ENCODE results near the gene MRPL46. TPM values are rescaled to one million over a fixed set of nuclear protein-coding genes. Genes with fewer than 3 reads are reported as not detected.

Gene MRPL46
- total and polyA plus RNA-seq, 2 of the 8 experiments (the other 6 are each of a cell fraction or from before 2014, with no cell fraction given): 17.2 to 24.5 TPM

GRCh38 chr15:88491158-88491557 lies 24.0 kb upstream of the MRPL46 start:
- H2BK120ac ChIP-seq (replicated peaks; ENCODE audit: low read depth, low read length): no peak overlapping the region
- CTCF ChIA-PET (ENCODE audit: partially characterized antibody): interaction anchor here (3.4 to 4.5 kb wide), 2 partner anchors 12 to 123 kb away, joined by 32 to 41 read pairs; no protein-coding TSS in a partner anchor
- DNase-seq (ENCODE audit: low read depth in 1 of 2, low spot score in 2 of 2): no peak

More at GRCh38 chr15:88491158-88491557, 24.0 kb upstream of the MRPL46 start:
- POLR2A ChIA-PET (ENCODE audit: partially characterized antibody): no interaction called here
- no peak overlapping the region for H3K14ac ChIP-seq (ENCODE audit: insufficient read length)
- WGBS, 2 experiments (ENCODE audit: extremely low coverage in 1 of 2, insufficient coverage in 1 of 2, insufficient read length in 1 of 2, insufficient replicate concordance in 2 of 2, low coverage in 1 of 2, low lambda C conversion rate in 2 of 2, missing lambda C conversion rate in 1 of 2): 84% methylated on average over 10 of the region's 10 CpGs; no CpG with 5 or more reads in 1 of the 2 experiments
- H3K9me3 ChIP-seq (ENCODE audit: insufficient read depth in 2 of 2, low read depth in 1 of 2, low read length in 1 of 2): no peaks in the 10 kb centered on the region
- H3K9ac ChIP-seq (replicated peaks in 1 of 4; ENCODE audit: extremely low read depth in 1 of 4, low read depth in 3 of 4, low read length in 3 of 4): no peak overlapping the region
- H3K18ac ChIP-seq (ENCODE audit: extremely low read depth, low read length): no peak overlapping the region
- H3K79me1 ChIP-seq (ENCODE audit: low read depth, low read length): no peaks in the 10 kb centered on the region
- peaks cover 0 to 11% (median 0%) of the 10 kb centered on the region in 4 experiments; a peak in 2 of 7 replicates for H3K4me1 ChIP-seq (replicated peaks in 1 of 4; ENCODE audit: control insufficient read depth in 3 of 4, insufficient read depth in 4 of 4, low read length in 3 of 4)
- H2BK15ac ChIP-seq (ENCODE audit: low read length): no peak overlapping the region
- peak overlapping the region; percentile 39 for H4K91ac ChIP-seq (replicated peaks; ENCODE audit: insufficient read length, low read length)
- no peaks in the 10 kb centered on the region for H3K79me2 ChIP-seq (ENCODE audit: control insufficient read depth in 1 of 2, insufficient read depth in 2 of 2, low read length in 2 of 2)
- H4K8ac ChIP-seq (ENCODE audit: extremely low read depth, insufficient read depth, low read length): no peak overlapping the region
- TF ChIP-seq E2F6 (IDR thresholded peaks at IDR 0.05) (no peak), SRF (IDR thresholded peaks at IDR 0.05; ENCODE audit: low read depth, low read length) (no peak), SP2 (IDR thresholded peaks at IDR 0.05; ENCODE audit: low read length) (no peak)
- no peak overlapping the region for H4K5ac ChIP-seq (ENCODE audit: insufficient read length, low read depth, low read length)
- no peak overlapping the region for H3K4me2 ChIP-seq (ENCODE audit: insufficient read depth in 1 of 2, low read depth in 2 of 2, low read length in 2 of 2)
- no peaks in the 10 kb centered on the region; a peak in 1 of 7 replicates for H3K27me3 ChIP-seq (replicated peaks in 1 of 4; ENCODE audit: control insufficient read depth in 3 of 4, extremely low read depth in 1 of 4, insufficient read depth in 3 of 4, low read length in 3 of 4)
- H3K56ac ChIP-seq (replicated peaks; ENCODE audit: insufficient read length, low read depth, low read length): no peak overlapping the region
- H2AFZ ChIP-seq (ENCODE audit: low read length): no peak overlapping the region; the same call in 1 of the 2 replicates
- no peak overlapping the region for H3K23ac ChIP-seq (ENCODE audit: insufficient read length)
- no peak overlapping the region for H3K4me3 ChIP-seq (ENCODE audit: extremely low read depth in 1 of 4, insufficient read depth in 2 of 4, low read depth in 3 of 4, low read length in 4 of 4)
- no peak overlapping the region; the same call in 1 of the 2 replicates for H2BK5ac ChIP-seq (ENCODE audit: low read depth, low read length)
- H3K4ac ChIP-seq (replicated peaks; ENCODE audit: insufficient read length, low read depth, low read length): no peak overlapping the region
- H3K27ac ChIP-seq (ENCODE audit: low read depth, low read length): no peak overlapping the region
- FAIRE-seq: no peak
- H3K23me2 ChIP-seq (ENCODE audit: low read depth, low read length): no peaks in the 10 kb centered on the region
- H2BK20ac ChIP-seq (ENCODE audit: low read length): no peak overlapping the region
- no peaks in the 10 kb centered on the region for H3K36me3 ChIP-seq (ENCODE audit: control insufficient read depth in 2 of 4, insufficient read depth in 4 of 4, low read length in 3 of 4)
- H4K20me1 ChIP-seq (replicated peaks in 1 of 2; ENCODE audit: control insufficient read depth in 1 of 2, insufficient read depth in 2 of 2, low read length in 2 of 2): no peaks in the 10 kb centered on the region
- H2AK5ac ChIP-seq (ENCODE audit: low read depth, low read length): no peak overlapping the region
- H2BK12ac ChIP-seq (ENCODE audit: low read depth, low read length): no peak overlapping the region; the same call in 1 of the 2 replicates

All from H1 (cell line).